ENCODE measurements around the gene HLTF.

- no peak for TF ChIP-seq CTCF (IDR thresholded peaks at IDR 0.05)
- TF ChIP-seq POLR2AphosphoS5 (IDR thresholded peaks at IDR 0.05) = no peak
- no peak for TF ChIP-seq POLR2A (IDR thresholded peaks at IDR 0.05)
Measured at GRCh38 chr3:149058602-149059001, 27.7 kb downstream of the HLTF start.
